Ishikawa (cell line): ENCODE results near the gene ALPL.
A peak's percentile ranks its signal among the peaks of the same experiment; 100 is the strongest.

Experiments
- CEBPB ChIP-seq: IDR thresholded peaks from 2 replicates; pipeline ENCODE4 v1.6.1; 2012
- CREB1 ChIP-seq: IDR thresholded peaks from 2 replicates; pipeline ENCODE4 v1.6.1; 2012; ENCODE audit warnings: low read depth
- EGR1 ChIP-seq: IDR thresholded peaks from 2 replicates; pipeline ENCODE4 v1.6.1; 2012
- EP300 ChIP-seq: IDR thresholded peaks from 2 replicates; pipeline ENCODE4 v1.6.1; 2012; ENCODE audit warnings: borderline replicate concordance
- FOXM1 ChIP-seq: IDR thresholded peaks from 2 replicates; pipeline ENCODE4 v1.6.1; 2012; ENCODE audit warnings: low read depth, borderline replicate concordance
- NFIC ChIP-seq: IDR thresholded peaks from 2 replicates; pipeline ENCODE4 v1.6.1; 2012
- RAD21 ChIP-seq: IDR thresholded peaks from 2 replicates; pipeline ENCODE4 v1.6.1; 2012; ENCODE audit warnings: low read depth
- TAF1 ChIP-seq: IDR thresholded peaks from 2 replicates; pipeline ENCODE4 v1.6.1; 2012; ENCODE audit warnings: low read depth, mild to moderate bottlenecking
- TCF12 ChIP-seq: IDR thresholded peaks from 2 replicates; pipeline ENCODE4 v1.6.1; 2012; ENCODE audit warnings: low read depth
- TEAD4 ChIP-seq: IDR thresholded peaks from 2 replicates; pipeline ENCODE4 v1.6.1; 2012
- YY1 ChIP-seq: IDR thresholded peaks from 2 replicates; pipeline ENCODE4 v1.6.1; 2012; ENCODE audit warnings: low read depth
- ZBTB7A ChIP-seq: IDR thresholded peaks from 2 replicates; pipeline ENCODE4 v1.6.1; 2012; ENCODE audit warnings: low read depth
- TF ChIP-seq, protein P1 (sequence below): IDR thresholded peaks from 2 replicates; pipeline ENCODE4 v1.6.1; 2012
- TF ChIP-seq, protein P2 (sequence below): IDR thresholded peaks from 2 replicates; pipeline ENCODE4 v1.6.1; 2012
- TF ChIP-seq, protein P3 (sequence below): IDR thresholded peaks from 2 replicates; pipeline ENCODE4 v1.6.1; 2012; ENCODE audit warnings: low read depth, mild to moderate bottlenecking

Gene ALPL

DNA sequence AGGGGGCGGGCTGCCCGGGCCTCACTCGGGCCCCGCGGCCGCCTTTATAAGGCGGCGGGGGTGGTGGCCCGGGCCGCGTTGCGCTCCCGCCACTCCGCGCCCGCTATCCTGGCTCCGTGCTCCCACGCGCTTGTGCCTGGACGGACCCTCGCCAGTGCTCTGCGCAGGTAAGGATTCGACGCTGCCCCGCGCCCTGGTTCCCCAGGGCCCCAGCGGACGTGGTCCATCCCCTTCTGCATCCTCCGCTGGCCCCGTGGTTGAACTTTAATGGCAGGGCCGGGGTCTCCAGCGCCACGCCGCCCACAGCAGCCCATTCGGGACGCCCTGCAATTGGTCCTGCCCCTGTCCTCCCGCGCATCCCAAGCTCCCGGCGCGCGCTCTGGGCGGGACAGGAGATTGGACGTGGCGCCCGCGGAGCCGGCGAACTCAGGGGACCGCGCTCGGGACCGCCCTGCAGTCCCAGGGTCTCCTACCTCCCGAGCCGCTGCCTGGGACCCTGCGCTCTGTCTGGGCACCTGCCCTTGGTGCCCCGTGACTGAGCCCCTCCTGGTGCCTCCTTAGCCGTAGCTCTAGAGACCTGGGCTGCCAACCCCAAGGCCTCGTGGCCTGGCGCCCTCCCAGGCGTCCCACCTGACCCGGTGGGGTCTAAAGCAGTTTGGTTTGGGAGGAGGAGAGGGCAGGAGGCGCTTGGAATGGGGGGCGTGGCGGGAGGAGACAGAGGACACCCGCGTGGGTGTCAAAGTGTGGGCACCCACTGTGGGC, at the start of gene ALPL:
Gene ALPL (plus strand): TSS at position 73 of the 762 bp plus-strand sequence. CDS start 44,659 bp downstream, outside the sequence.
- TF ChIP-seq, protein P1, sequence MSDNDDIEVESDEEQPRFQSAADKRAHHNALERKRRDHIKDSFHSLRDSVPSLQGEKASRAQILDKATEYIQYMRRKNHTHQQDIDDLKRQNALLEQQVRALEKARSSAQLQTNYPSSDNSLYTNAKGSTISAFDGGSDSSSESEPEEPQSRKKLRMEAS, result peak; percentile 10; the same call in 1 of the 2 replicates
- TF ChIP-seq, protein P2, sequence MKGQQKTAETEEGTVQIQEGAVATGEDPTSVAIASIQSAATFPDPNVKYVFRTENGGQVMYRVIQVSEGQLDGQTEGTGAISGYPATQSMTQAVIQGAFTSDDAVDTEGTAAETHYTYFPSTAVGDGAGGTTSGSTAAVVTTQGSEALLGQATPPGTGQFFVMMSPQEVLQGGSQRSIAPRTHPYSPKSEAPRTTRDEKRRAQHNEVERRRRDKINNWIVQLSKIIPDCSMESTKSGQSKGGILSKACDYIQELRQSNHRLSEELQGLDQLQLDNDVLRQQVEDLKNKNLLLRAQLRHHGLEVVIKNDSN, result no peak
- peak; percentile 43; the same call in 1 of the 2 replicates for TF ChIP-seq ZBTB7A

DNA sequence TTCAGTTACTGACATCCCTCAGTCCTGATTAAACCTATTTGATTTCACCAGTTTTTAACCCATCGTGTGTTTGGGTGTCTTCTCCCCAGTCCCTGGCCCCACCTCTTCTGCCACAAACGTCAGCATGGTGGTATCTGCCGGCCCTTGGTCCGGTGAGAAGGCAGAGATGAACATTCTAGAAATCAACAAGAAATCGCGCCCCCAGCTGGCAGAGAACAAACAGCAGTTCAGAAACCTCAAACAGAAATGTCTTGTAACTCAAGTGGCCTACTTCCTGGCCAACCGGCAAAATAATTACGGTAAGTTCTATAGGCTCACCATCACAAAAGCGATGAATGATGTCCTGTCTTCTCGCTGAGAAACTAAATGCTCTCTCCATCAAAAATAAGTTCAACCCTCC, 40.6 kb upstream of the ALPL start:
- TF ChIP-seq RAD21, result no peak
- TF ChIP-seq, protein P3, sequence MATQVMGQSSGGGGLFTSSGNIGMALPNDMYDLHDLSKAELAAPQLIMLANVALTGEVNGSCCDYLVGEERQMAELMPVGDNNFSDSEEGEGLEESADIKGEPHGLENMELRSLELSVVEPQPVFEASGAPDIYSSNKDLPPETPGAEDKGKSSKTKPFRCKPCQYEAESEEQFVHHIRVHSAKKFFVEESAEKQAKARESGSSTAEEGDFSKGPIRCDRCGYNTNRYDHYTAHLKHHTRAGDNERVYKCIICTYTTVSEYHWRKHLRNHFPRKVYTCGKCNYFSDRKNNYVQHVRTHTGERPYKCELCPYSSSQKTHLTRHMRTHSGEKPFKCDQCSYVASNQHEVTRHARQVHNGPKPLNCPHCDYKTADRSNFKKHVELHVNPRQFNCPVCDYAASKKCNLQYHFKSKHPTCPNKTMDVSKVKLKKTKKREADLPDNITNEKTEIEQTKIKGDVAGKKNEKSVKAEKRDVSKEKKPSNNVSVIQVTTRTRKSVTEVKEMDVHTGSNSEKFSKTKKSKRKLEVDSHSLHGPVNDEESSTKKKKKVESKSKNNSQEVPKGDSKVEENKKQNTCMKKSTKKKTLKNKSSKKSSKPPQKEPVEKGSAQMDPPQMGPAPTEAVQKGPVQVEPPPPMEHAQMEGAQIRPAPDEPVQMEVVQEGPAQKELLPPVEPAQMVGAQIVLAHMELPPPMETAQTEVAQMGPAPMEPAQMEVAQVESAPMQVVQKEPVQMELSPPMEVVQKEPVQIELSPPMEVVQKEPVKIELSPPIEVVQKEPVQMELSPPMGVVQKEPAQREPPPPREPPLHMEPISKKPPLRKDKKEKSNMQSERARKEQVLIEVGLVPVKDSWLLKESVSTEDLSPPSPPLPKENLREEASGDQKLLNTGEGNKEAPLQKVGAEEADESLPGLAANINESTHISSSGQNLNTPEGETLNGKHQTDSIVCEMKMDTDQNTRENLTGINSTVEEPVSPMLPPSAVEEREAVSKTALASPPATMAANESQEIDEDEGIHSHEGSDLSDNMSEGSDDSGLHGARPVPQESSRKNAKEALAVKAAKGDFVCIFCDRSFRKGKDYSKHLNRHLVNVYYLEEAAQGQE, result no peak
- no peak for TF ChIP-seq CREB1
- TF ChIP-seq TEAD4, result no peak
- no peak for TF ChIP-seq CEBPB
- TF ChIP-seq FOXM1, result no peak
- TF ChIP-seq TCF12, result no peak
- no peak for TF ChIP-seq EGR1
- no peak for TF ChIP-seq ZBTB7A
- TF ChIP-seq NFIC, result no peak
- no peak for TF ChIP-seq EP300
- TF ChIP-seq TAF1, result no peak
- no peak for TF ChIP-seq YY1
- TF ChIP-seq, protein P2, result no peak
- TF ChIP-seq, protein P1, result no peak

DNA sequence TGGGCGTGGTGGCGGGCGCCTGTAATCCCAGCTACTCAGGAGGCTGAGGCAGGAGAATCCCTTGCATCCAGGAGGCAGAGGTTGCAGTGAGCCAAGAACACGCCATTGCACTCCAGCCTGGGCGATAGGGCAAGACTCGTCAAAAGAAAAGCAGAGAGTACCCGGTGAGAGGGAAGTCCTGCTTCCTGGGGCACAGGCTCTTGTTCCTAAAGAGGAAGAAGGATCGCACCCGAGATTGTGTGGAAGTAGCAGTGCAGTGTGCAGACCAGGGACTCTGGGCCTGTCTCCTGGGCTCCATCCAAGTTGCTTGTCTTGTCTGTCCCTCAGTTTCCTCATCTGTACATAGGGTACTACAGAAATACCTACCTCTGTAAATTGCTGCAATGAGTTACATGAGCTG, 39.6 kb upstream of the ALPL start:
- TF ChIP-seq EGR1, result no peak
- no peak for TF ChIP-seq YY1
- TF ChIP-seq FOXM1, result no peak
- no peak for TF ChIP-seq TEAD4
- TF ChIP-seq, protein P3, result no peak
- TF ChIP-seq CEBPB, result no peak
- no peak for TF ChIP-seq TAF1
- no peak for TF ChIP-seq RAD21
- TF ChIP-seq, protein P2, result no peak
- TF ChIP-seq, protein P1, result no peak
- no peak for TF ChIP-seq EP300
- no peak for TF ChIP-seq TCF12
- TF ChIP-seq ZBTB7A, result no peak

DNA sequence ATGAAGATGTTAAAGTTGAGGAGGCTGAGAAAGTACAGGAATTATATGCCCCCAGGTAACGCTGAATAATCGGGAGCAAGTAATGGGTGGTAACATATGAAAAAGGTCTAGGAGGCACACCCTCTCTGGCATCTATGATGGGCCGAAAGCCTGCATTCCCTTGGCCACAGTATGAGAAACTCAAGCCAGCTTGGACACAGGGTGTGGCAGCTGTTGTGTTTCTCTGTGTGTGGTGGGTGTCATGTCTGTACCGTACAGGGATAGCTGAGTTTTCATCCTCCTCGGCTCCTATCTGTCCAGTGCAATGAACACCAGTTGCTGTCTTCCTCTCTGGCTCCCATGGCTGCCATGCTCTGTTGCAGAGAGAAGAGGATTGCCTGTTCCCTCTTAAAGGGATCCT, 36.4 kb upstream of the ALPL start:
- TF ChIP-seq EGR1 (no peak), CEBPB (no peak), RAD21 (no peak), YY1 (no peak), NFIC (no peak), TCF12 (no peak), TEAD4 (no peak)
- TF ChIP-seq, protein P2, result no peak
- TF ChIP-seq, protein P3, result no peak
